Measurements from ENCODE around the gene MROH8. TPM values are rescaled to one million over a fixed set of nuclear protein-coding genes. Genes with fewer than 3 reads are reported as not detected.

Gene MROH8
- polyA plus RNA-seq, 1 of the 3 experiments (the other 2 are of a cell fraction) = 3.5 TPM

GRCh38 chr20:37178839-37179682 lies at the start of gene MROH8, which contains the start of gene RPN2 (continued):
- TF ChIP-seq MAX (IDR thresholded peaks at IDR 0.05; ENCODE audit: low read depth) = peak; percentile 62
- TF ChIP-seq RXRA (IDR thresholded peaks at IDR 0.05; ENCODE audit: borderline replicate concordance, low read depth) = no peak
- peak; percentile 49; the same call in 1 of the 2 replicates for TF ChIP-seq SIN3A (IDR thresholded peaks at IDR 0.05; ENCODE audit: borderline replicate concordance, low read depth, low read length)
- no peak for TF ChIP-seq REST (IDR thresholded peaks at IDR 0.05; ENCODE audit: low read depth, low read length)
- TF ChIP-seq TCF12 (IDR thresholded peaks at IDR 0.05) = no peak
- TF ChIP-seq PBX3 (IDR thresholded peaks at IDR 0.05) = peak; percentile 100
- TF ChIP-seq EZH2phosphoT487 (IDR thresholded peaks at IDR 0.05; ENCODE audit: borderline replicate concordance, low read depth) = no peak

- Histone ChIP-seq H3K79me2 (ENCODE audit: insufficient read depth) (no peaks in the 10 kb centered on the region), H3K4me3 (ENCODE audit: low read depth in 2 of 2, low read length in 1 of 2) (no peak overlapping the region), H3K4me1 (ENCODE audit: control insufficient read depth in 1 of 2, insufficient read depth in 2 of 2, low read depth in 1 of 2, low read length in 1 of 2) (peaks cover 0 to 55% of the 10 kb centered on the region in 2 experiments; a peak in 2 of 4 replicates), H2AFZ (ENCODE audit: low read depth) (no peak overlapping the region), H3K9ac (no peak overlapping the region), H3K4me2 (no peak overlapping the region), H4K20me1 (ENCODE audit: insufficient read depth) (no peaks in the 10 kb centered on the region), H3F3A (replicated peaks; ENCODE audit: insufficient read depth) (no peaks in the 10 kb centered on the region), H3K9me3 (no peaks in the 10 kb centered on the region), H3K27me3 (ENCODE audit: insufficient read depth) (no peaks in the 10 kb centered on the region), H3K27ac (ENCODE audit: low read depth in 2 of 2, low read length in 1 of 2) (peak overlapping the region in 1 of 2 experiments; percentile 68; a peak in 2 of 4 replicates), H3K9me2 (no peaks in the 10 kb centered on the region), H3K36me3 (replicated peaks in 1 of 2; ENCODE audit: control insufficient read depth in 1 of 2, insufficient read depth in 2 of 2, low read length in 1 of 2) (peaks cover 74 to 94% of the 10 kb centered on the region in 2 experiments)
- no peak for DNase-seq
- CTCF ChIA-PET = interaction anchor here (1.1 to 2.6 kb wide), 5 partner anchors 8 to 305 kb away, joined by 5 to 8 read pairs (median 6); no protein-coding TSS in a partner anchor
- 88% methylated on average over 3 of the region's 5 CpGs for WGBS (ENCODE audit: low lambda C conversion rate)
- POLR2A ChIA-PET = interaction anchor here (1.2 kb wide), 1 partner anchor 8 kb away, joined by 3 read pairs; no protein-coding TSS in a partner anchor
- TF ChIP-seq RXRA (IDR thresholded peaks at IDR 0.05; ENCODE audit: borderline replicate concordance, low read depth) = no peak
- no peak for TF ChIP-seq IRF3 (IDR thresholded peaks at IDR 0.05; ENCODE audit: low read depth, low read length)
- no peak for TF ChIP-seq USF2 (IDR thresholded peaks at IDR 0.05; ENCODE audit: borderline replicate concordance, low read depth, low read length)
Measured at GRCh38 chr20:37228656-37229055, 49.3 kb upstream of the MROH8 start.
